Gastroesophageal sphincter (tissue), 3 donors: Measurements from ENCODE around the gene SH3RF3.

Source experiments
- CTCF ChIP-seq, 4 experiments: fragments of 200-600 bp in 2 of 4; fragments of 450-650 bp in 2 of 4; sonication (generic) in 1 of 4; IDR thresholded peaks; one replicate each; pipeline ENCODE4 v1.5.1; 2017 to 2019; ENCODE audit warnings: antibody characterized with exemption in 4 of 4, mild to moderate bottlenecking in 2 of 4, moderate library complexity in 2 of 4
- POLR2A ChIP-seq, 2 donors: fragments of 450-650 bp; IDR thresholded peaks; one replicate each; pipeline ENCODE4 v1.6.1; 2017; ENCODE audit warnings: antibody characterized with exemption in 2 of 2, mild to moderate bottlenecking in 2 of 2, moderate library complexity in 1 of 2
- POLR2AphosphoS5 ChIP-seq: sonication (generic); formaldehyde crosslinking; IDR thresholded peaks from one replicate; pipeline ENCODE4 v1.6.1; 2017; ENCODE audit warnings: antibody characterized with exemption

- no peak for TF ChIP-seq CTCF (IDR thresholded peaks at IDR 0.05)
- no peak for TF ChIP-seq POLR2A (IDR thresholded peaks at IDR 0.05)
- no peak for TF ChIP-seq POLR2AphosphoS5
Measured at GRCh38 chr2:109468893-109469292, 339.9 kb downstream of the SH3RF3 start.
